Erythroblast (primary cell): ENCODE data around the gene MST1.
A peak's percentile ranks its signal among the peaks of the same experiment; 100 is the strongest.

Source experiments
- DNase-seq, 2 experiments: peaks; one replicate each; lab custom pipeline; 2025; lab: John Stamatoyannopoulos, UW
- GATA1 ChIP-seq: IDR thresholded peaks from 2 replicates; pipeline ENCODE4 v1.6.1; 2011; ENCODE audit warnings: low read depth, mild to moderate bottlenecking, control low read depth, low read length, moderate library complexity
- POLR2A ChIP-seq: IDR thresholded peaks from 2 replicates; pipeline ENCODE4 v1.6.1; 2011; ENCODE audit warnings: mild to moderate bottlenecking, low read length

Gene MST1

GRCh38 chr3:49654955-49655556 lies 34.2 kb downstream of the MST1 start:
- no peak for DNase-seq
- no peak for TF ChIP-seq GATA1
- TF ChIP-seq POLR2A, result no peak

- TF ChIP-seq GATA1, result no peak
- no peak for TF ChIP-seq POLR2A
- no peak for DNase-seq
Observed at GRCh38 chr3:49654176-49654825, 35.0 kb downstream of the MST1 start.

- TF ChIP-seq GATA1 (no peak), POLR2A (no peak)
- DNase-seq, result no peak
Observed at GRCh38 chr3:49653621-49654020, 35.7 kb downstream of the MST1 start.

- TF ChIP-seq GATA1 (no peak), POLR2A (no peak)
- no peak for DNase-seq
Observed at GRCh38 chr3:49652903-49653415, 36.3 kb downstream of the MST1 start.

GRCh38 chr3:49652218-49652902 lies 36.9 kb downstream of the MST1 start:
- TF ChIP-seq GATA1, result no peak
- TF ChIP-seq POLR2A, result no peak
- no peak for DNase-seq

- no peak for DNase-seq
- TF ChIP-seq GATA1 (no peak), POLR2A (no peak)
Observed at GRCh38 chr3:49650637-49651036, 38.6 kb downstream of the MST1 start.

GRCh38 chr3:49650177-49650576 lies 39.1 kb downstream of the MST1 start:
- TF ChIP-seq GATA1, result no peak
- TF ChIP-seq POLR2A, result no peak
- no peak for DNase-seq

GRCh38 chr3:49649576-49649975 lies 39.7 kb downstream of the MST1 start:
- TF ChIP-seq GATA1 (no peak), POLR2A (no peak)
- no peak for DNase-seq

- DNase-seq, result peak; percentile 74 to 83
- TF ChIP-seq GATA1 (no peak), POLR2A (no peak)
Observed at GRCh38 chr3:49648354-49649019, 40.8 kb downstream of the MST1 start.

GRCh38 chr3:49647741-49648140 lies 41.5 kb downstream of the MST1 start:
- DNase-seq, result no peak
- TF ChIP-seq GATA1 (no peak), POLR2A (no peak)

GRCh38 chr3:49646236-49646635 lies 43.0 kb downstream of the MST1 start:
- no peak for TF ChIP-seq POLR2A
- no peak for TF ChIP-seq GATA1

GRCh38 chr3:49644684-49645083 lies 44.6 kb downstream of the MST1 start:
- DNase-seq, result no peak
- TF ChIP-seq POLR2A (no peak), GATA1 (no peak)

More at GRCh38 chr3:49646236-49646635, 43.0 kb downstream of the MST1 start:
- no peak for DNase-seq

GRCh38 chr3:49642708-49643145 lies 46.5 kb downstream of the MST1 start:
- no peak for DNase-seq
- TF ChIP-seq POLR2A, result no peak
- no peak for TF ChIP-seq GATA1

GRCh38 chr3:49641921-49642707 lies 47.2 kb downstream of the MST1 start:
- no peak for DNase-seq
- TF ChIP-seq GATA1 (no peak), POLR2A (no peak)

- DNase-seq, result no peak
- TF ChIP-seq POLR2A, result no peak
- no peak for TF ChIP-seq GATA1
Observed at GRCh38 chr3:49641292-49641691, 48.0 kb downstream of the MST1 start.
